Measurements from ENCODE around the gene SLC5A3.

DNA sequence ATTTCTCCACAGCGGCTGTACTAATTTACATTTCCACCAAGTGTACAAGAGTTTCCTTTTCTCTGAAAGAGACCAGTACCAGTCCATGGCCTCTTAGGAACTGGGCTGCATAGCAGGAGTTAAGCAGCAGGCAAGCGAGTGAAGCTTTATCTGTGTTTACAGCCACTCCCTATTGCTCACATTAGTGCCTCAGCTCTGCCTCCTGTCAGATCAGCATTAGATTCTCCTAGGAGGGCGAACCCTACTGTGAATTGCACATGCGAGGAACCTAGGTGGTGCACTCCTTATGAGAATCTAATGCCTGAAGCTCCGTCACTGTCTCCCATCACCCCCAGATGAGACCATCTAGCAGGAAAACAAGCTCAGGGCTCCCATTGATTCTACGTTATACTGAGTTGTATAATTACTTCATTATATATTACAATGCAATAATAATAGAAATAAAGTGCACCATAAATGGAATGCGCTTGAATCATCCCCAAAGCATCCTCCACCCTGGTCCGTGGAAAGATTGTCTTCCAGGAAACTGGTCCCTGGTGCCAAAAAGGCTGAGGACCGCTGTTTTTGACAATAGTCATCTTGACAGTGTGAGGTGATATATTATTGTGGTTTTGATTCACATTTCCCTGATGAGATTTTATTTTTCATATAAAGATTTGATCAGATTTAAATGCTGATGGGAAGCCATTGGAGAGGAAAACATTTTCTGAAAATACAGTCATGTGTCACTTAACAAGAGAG, 45.5 kb upstream of the SLC5A3 start:
- TF ChIP-seq, protein P1, sequence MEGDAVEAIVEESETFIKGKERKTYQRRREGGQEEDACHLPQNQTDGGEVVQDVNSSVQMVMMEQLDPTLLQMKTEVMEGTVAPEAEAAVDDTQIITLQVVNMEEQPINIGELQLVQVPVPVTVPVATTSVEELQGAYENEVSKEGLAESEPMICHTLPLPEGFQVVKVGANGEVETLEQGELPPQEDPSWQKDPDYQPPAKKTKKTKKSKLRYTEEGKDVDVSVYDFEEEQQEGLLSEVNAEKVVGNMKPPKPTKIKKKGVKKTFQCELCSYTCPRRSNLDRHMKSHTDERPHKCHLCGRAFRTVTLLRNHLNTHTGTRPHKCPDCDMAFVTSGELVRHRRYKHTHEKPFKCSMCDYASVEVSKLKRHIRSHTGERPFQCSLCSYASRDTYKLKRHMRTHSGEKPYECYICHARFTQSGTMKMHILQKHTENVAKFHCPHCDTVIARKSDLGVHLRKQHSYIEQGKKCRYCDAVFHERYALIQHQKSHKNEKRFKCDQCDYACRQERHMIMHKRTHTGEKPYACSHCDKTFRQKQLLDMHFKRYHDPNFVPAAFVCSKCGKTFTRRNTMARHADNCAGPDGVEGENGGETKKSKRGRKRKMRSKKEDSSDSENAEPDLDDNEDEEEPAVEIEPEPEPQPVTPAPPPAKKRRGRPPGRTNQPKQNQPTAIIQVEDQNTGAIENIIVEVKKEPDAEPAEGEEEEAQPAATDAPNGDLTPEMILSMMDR (IDR thresholded peaks at IDR 0.05; ENCODE audit: borderline replicate concordance, extremely low read depth, low read length, poor library complexity, severe bottlenecking), result no peak
- TF ChIP-seq EZH2 (IDR thresholded peaks at IDR 0.05; ENCODE audit: borderline replicate concordance, low read depth, low read length, severe bottlenecking), result no peak

Measured in DND-41 (cell line).